KBM-7 (cell line): Measurements from ENCODE around the gene DNAJC21.
"Not testable (repeated sequence)": the region's sequence is repeated elsewhere in the genome, so short reads cannot be mapped to it uniquely, and the experiment has no call there.

Source experiments
- DNase-seq: peaks from one replicate; pipeline ENCODE4 v3.0.0-alpha.2; 2015
- in situ Hi-C: fragments of 300-500 bp; cut with MboI; formaldehyde crosslinking; loops from 2 replicates; pipeline ENCODE4 v1.14.3; 2020; ENCODE audit warnings: low sequenced_read_pairs, low pct_unique_long_range_greater_than_20kb, mixed read lengths

Gene DNAJC21

GRCh38 chr5:34916518-34916917, 12.8 kb upstream of the DNAJC21 start:
- DNase-seq, result no peak
- in situ Hi-C loops, result no loop called here

DNA sequence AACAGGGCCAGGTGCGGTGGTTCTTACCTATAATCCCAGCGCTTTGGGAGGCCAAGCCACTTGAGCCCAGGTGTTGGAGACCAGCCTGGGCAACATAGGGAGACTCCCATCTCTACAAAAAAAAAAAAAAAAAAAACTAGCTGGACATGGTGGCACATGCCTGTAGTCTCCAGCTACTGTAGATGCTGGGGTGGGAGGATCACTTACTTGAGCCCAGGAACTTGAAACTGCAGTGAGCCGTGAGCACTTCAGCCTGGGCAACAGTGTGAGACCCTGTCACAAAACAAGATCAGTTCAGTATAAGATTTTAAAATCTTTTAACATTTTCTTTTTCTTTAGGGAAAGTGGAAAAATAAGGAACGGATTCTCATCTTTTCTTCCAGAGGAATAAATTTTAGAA, 11.3 kb upstream of the DNAJC21 start:
- in situ Hi-C loops, result no loop called here
- DNase-seq, result no peak

- DNase-seq, result no peak
- in situ Hi-C loops, result no loop called here
Observed at GRCh38 chr5:34919077-34919476, 10.3 kb upstream of the DNAJC21 start.

GRCh38 chr5:34923256-34923655, 6.1 kb upstream of the DNAJC21 start:
- in situ Hi-C loops, DNase-seq: not testable (repeated sequence)

DNA sequence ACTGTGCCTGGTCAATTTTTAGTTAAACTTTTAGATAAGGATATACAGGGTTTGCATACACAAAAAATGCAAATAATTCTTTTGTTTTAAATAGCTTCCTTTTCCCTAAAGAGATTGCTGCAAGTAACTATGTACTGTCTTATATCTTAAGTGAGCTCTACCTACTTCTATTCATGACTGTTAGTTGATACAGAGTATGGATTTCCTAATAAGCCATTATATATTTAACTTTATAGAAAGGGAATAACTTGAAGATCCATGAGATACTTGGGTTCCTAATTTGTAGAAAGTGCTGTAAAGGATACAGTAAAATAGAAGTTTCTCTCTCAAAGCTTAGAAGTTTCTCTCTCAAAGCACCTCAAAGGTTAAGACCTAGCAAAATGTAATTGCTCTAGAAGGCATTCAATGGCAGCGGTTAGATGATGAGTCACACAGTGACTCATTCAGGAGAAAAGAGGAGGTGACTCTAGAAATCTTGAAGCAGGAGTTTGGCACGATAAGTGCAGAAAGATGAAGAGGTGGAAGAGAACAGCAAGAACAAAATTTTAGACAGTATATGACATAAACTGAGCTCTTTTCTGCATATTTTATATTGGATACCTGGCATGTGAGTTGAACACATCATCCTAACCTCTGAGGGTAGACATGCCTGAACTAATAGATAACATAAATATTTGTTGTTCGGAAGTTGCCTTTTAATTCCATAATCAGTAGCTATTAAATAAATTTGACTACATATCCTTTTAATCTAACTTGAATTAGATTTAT, 5.5 kb upstream of the DNAJC21 start:
- in situ Hi-C loops, result no loop called here
- DNase-seq, result peak; percentile 58

GRCh38 chr5:34924462-34924765, 4.9 kb upstream of the DNAJC21 start:
- DNase-seq, result no peak
- in situ Hi-C loops, result no loop called here

DNA sequence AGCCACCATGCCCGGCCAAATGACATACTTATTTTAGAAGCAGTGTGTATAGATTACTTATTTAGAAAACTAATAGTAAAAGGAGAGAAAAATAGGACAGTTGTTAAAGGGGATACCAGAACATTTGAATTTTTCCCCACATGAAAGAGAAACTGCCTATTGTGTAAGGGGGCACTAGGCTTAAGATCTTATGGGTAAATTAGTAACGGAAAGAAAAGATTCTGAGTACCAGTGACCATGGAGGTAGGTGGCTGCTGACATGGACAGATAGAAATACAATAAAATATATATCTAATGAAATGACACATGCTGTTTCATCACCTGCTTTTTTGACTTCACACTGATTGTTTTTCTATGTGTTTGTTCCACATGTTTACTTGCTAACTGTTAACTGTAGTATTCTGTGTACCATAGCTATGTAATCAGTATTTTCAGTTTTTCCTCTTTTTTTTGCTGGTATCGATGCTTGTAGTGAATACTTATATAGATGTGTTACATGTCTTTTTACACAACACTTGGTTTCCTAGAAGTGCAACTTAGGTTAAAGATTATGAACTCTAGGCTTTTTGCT, 3.0 kb upstream of the DNAJC21 start:
- in situ Hi-C loops, result no loop called here
- no peak for DNase-seq

GRCh38 chr5:34927785-34928184, 1.6 kb upstream of the DNAJC21 start:
- in situ Hi-C loops, result no loop called here
- DNase-seq, result no peak

DNA sequence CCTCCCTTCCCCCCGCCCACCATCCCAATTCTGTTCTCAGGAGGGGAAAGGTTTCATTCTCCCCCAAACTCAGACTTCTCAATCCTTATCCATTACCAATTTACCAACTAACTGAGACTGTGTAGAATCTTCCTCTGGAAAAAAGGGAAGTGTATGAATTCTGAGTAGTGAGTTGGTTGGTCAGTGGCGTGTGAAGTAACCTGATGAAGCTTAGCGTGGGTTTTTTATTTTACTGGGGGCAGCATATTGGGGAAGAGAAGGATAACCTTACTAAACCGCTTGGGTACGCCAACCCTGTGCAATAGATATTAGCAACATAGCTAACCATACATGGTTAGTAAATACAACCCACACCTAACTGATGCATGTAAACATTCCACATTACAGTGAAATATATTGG, 1.1 kb upstream of the DNAJC21 start:
- DNase-seq, result no peak
- in situ Hi-C loops, result no loop called here

GRCh38 chr5:34929720-34930461, 532 bp downstream of the DNAJC21 start:
- in situ Hi-C loops, result no loop called here
- DNase-seq, result peak; percentile 78

DNA sequence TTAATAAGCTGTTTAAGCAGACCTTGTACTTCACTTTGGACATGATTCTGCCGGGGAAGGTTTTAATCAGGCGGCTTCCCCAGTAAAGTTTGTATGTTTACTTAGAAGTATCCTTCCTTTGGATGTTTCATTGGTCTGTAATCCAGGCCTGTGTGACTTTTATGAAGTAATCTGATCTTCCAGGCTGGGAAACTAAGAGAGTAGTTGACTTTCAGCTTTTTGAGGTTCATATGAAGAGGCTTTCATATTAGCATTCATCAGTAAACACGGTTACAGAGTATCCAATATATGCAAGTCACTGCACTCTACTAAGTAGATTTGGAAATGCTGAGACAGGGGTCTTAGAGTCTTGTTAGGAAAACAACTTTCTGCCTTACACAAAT, 1.1 kb downstream of the DNAJC21 start:
- in situ Hi-C loops, result no loop called here
- no peak for DNase-seq

GRCh38 chr5:34930870-34931269, 1.5 kb downstream of the DNAJC21 start:
- DNase-seq, result peak; percentile 12
- in situ Hi-C loops, result no loop called here

DNA sequence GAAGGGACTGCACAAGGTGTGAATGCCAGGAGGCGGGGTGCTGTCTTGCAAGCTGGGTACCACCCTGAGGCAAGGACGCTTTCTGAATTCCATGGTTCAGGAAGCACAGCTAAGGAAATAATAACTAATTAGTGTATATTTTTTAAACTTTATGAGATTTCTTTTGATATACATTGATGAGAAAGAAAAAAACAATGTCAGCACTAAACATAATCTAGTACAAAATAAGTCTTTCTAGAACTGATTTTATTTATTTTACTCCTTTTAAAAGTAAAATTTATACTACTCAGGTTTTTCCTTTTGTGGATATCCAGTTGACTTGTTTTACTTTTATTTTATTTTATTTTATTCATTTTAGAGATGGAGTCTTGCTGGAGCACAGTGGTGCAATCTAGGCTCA, 3.6 kb downstream of the DNAJC21 start:
- DNase-seq, result no peak
- in situ Hi-C loops, result no loop called here

- in situ Hi-C loops, result no loop called here
Observed at GRCh38 chr5:34941936-34942335, 12.6 kb downstream of the DNAJC21 start.

GRCh38 chr5:34944044-34944443, 14.7 kb downstream of the DNAJC21 start:
- DNase-seq, result no peak
- in situ Hi-C loops, result no loop called here

More at GRCh38 chr5:34941936-34942335, 12.6 kb downstream of the DNAJC21 start:
- DNase-seq, result no peak

GRCh38 chr5:34944460-34945047, 15.2 kb downstream of the DNAJC21 start:
- no peak for DNase-seq
- in situ Hi-C loops, result no loop called here

- no peak for DNase-seq
- in situ Hi-C loops, result no loop called here
Observed at GRCh38 chr5:34957321-34957720, 28.0 kb downstream of the DNAJC21 start.

GRCh38 chr5:34957857-34958690, 28.7 kb downstream of the DNAJC21 start:
- in situ Hi-C loops, result no loop called here
- peak; percentile 40 for DNase-seq

GRCh38 chr5:34959323-34959722, 30.0 kb downstream of the DNAJC21 start:
- DNase-seq, result no peak
- in situ Hi-C loops, result no loop called here
